OCI-M1 (cell line): Measurements from ENCODE around the gene PRRT3.
"Not testable (repeated sequence)": the region's sequence is repeated elsewhere in the genome, so short reads cannot be mapped to it uniquely, and the experiment has no call there.

Source experiments
- DNase-seq: peaks from one replicate; lab custom pipeline; 2025; lab: John Stamatoyannopoulos, UW

The PRRT3 gene

DNA sequence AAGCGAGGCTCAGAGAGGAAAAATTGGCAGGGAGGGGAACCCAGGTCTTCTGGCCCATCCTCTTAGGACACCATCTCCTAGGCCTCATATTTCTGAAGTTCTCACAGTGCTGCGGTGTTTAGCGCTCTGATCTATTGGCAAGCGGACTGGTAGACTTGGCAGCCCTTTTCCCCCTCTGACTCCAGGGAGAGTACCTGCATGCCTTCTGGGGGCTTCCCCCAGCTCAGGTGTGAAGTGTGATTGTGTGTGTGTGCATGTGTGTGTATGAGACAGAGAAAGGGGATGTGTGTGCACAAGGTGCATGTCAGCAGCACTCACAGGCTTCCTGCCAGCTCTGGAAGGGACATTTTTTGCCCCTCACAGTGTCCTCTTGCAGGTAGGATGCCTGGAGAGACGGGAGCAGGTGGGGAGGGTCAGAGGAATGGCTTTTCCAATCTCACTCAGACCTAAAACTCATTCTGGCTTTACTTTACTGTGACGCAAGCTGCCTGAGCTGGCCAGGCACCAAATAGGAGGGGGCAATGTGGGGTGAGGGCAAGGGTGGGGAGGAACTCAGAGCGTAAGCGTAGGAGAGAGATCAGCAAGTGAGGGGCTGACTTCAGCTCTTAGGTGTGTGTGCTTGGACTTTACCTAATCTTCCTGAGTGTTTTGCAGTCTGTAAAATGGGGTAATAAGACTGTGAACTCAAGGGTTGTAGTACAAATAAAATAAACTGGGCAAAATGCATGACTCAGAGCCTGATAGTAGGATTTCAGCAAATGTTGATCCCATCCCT, 53.6 kb downstream of the PRRT3 start:
- DNase-seq = no peak

DNA sequence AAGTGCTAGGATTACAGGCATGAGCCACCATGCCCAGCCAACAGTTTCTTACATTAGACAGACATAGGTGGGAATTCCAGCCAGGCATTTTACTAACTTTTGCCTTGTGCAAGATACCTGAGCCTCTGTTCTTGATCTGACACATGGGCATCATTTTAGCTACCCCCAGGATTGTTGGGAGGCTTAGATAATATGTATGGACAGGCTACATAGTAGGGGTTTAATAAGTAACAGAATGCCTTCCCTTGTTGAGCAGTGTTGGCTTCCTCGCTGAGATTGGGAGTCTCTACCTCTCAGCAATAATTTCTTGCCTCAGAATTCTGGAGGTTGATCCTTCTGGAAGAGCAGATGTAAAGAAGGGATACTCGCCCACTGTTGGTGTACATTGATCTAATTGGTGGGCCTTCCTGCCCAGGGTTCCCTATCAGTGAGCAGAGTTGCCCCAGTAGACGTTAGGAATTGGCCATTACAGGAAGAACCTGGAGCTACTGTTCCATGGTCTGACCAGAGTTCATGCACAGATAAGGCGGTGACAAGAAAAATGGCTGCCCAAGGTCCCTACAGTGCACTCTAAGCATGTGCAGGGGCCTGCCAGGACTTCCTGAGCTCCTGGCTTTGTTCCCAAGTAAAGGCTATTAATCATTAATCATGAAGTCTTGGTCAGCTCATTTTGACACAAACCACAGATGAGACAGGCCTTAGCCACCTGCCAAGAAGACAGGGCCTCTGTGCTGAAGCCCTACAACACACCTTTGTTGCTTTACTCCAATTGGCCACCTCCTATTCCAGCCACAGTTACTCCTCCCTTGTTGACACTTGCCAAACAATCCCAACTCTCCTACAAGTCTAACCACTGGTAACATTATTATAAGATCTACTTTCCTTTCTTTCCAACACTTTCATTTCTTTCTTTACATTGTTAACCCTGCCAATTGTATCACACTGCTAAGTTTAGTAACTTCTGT, 54.5 kb downstream of the PRRT3 start:
- peak; percentile 34 for DNase-seq

DNA sequence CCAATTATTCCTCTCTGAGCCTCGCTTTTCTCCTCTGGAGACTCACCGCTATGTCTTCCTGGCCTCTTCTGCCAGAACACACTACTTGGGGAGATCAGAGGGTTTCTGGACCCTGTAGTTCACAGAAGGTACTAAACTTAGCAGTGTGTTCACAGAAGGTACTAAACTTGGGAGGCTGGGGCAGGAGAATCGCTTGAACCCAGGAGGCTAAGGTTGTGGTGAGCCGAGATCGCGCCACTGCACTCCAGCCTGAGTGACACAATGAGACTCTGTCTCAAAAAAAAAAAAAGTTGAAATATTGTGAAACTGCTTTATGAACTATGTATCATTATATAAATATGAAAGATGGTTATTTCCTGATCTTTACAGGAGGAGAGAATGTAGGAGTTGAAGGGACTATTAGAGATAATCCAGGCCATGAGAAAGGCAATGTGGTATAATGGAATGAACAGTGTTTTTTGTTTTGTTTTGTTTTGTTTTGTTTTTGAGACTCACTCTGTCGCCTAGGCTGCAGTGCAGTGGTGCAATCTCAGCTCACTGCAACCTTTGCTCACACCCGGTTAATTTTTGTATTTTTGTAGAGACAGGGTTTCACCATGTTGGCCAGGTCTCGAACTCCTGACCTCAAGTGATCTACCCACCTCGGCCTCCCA, 55.3 kb downstream of the PRRT3 start:
- DNase-seq = not testable (repeated sequence)

DNA sequence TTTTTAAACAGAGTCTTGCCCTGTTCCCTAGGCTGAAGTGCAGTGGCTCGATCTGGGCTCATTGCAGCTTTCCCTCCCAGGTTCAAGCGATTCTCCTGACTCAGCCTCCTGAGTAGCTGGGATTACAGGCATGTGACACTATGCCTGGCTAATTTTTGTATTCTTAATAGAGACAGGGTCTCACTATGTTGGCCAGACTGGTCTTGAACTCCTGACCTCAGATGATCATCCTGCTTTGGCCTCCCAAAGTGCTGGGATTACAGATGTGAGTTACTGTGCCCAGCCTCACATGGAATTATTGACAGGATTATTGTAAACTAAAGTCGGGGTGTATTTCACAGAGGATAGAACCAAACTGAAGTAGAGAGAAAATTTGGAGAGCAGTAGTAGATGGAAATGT, 56.5 kb downstream of the PRRT3 start:
- not testable (repeated sequence) for DNase-seq
